GM19452 (cell line): ENCODE measurements around the gene DNAH17.

ENCODE experiments used
- ATAC-seq: cut with Tn5 transposase; IDR thresholded peaks from one replicate; pipeline ENCODE4 v1.9.1; 2021; ENCODE audit not compliant: unreplicated experiment

DNAH17 gene

DNA sequence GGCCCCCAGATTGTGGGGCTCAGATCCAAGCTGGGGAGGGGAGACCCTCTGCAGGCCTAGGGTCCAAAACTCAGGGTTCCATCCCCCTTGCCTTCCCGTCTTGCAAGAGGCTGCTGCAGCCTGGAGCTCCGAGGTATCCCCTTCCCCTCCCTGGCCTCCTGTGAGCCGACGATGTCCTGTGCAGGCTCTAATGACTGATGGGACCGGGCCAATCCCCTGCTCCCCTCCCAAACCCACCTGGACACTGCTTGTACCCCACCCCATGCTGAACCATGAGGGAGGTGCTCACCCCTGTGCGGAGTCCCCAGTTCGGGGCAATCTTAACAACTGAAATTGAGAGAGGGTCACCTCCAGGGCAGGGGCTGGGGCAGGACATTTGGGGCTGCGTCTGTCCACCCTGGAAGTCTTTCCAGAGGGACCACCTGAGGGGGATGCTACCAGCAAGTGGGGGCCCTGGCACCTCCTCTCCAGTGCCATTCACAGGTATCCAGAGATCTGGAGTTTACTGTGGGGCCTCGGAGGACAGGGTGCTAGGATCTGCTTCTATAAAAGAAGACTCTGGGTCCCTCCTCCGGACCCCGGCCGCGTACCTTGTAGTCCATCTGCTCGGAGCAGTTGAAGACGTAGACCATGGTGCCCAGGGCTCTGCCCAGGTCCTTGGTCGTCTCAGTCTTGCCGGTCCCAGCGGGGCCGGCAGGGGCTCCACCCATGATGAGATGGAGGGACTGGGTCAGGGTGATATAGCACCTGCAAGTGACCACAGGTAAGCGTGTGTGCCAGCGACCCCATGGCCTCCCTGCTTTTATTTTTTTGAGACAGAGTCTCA, 77.3 kb downstream of the DNAH17 start:
- ATAC-seq = no peak

DNA sequence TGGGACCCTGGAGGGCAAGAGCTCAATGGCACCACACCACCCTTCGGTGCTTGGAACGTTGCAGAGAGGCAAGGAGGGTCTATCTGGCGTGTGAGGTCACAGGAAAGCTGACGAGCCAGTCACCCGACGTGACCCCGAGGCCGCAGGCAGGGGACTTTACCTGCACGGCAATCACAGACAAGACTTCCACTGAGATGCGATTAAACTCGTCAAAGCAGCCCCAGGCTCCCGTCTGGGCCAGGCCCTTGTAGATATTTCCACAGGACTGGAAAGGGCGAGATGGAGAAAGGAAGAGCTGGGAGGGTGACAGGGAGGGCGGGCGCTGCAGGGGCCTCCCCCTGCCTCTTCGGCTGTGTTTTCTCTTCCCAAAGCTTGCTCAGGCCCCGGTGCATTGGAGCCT, 78.3 kb downstream of the DNAH17 start:
- no peak for ATAC-seq

DNA sequence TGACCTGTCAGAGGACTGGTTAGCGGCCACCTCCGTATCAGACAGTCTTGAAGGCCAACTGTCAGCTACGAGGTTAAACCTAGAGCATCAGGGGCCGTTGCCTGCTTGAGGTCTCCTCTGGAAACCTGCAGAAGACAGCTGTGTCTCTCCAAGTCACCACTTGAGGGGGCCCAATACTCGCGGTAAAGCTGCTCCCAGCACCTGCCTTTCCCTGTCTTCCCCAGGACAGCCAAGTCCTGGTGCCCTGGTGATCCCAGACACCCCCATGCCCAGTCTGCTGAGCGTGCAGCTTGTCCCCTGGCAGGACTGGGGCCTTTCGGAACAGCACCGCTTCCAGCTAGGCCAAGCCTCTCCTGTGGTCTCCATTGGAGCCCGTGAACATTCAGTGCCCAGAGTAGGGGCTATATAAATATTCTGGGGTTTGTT, 80.1 kb downstream of the DNAH17 start:
- no peak for ATAC-seq

DNA sequence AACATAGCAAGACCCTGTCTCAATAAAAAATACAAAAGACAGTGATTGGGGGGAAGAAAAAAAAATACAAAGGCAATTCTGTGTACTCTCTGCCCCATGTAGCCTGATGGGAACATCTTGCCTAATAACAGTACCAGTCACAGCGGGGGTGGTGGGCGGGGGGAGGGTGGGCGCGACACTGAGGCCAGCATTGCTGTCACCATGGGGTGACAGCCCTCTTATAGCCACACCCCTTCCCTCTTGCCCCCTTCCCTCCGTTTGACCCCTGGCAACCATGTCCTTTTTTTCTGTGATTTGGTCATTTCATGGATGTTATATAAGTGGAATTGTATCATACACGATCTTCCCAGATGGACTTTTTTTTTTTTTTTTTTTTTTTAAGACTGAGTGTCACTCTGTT, 80.9 kb downstream of the DNAH17 start:
- ATAC-seq = no peak

DNA sequence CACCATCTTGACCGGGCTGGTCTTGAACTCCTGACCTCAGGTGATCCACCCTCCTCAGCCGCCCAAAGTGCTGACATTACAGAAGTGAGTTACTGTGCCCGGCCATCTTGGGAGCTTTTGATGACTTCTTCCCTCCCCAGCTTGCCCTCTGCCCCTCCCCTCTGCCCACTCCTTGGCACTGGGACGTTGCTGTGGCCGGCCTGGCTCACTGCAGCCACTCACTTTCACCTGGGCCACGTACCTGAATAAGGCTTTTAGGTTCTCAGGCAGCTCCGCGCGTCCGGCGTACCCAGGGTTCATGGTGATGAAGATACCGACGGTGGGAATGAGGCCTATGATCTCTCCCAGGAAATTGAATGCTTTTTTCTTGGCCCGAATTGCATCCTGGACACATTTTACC, 81.6 kb downstream of the DNAH17 start:
- ATAC-seq = no peak

DNA sequence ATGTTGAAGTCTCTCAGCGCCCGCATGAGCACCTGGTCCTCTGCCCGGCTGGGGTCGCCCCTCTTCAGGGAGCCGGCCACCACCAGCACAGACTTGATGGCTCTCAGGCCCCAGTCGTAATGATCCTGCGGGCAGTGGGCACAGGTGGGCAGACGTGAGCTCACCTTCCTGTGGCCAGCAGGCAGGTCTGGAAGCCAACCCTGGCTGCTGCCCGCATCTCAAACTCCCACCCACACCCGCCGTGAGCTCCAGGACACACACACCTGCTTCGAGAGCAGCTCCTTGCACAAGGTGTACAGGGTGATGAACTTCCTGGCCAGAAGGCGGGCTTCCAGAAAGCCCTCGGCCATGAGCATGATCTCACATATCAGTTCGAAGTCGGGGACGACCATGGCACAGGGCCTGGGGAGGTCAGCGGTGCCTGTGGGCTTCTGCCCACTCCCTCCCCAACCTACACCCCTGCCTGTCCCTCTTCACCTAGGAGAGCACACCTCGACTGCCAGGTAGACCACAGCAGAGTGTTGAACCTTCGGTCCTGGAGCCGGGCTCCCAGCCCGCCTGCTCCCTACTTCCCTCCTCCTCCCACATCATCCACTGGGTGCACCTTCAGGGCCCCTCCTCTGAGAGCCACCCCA, 82.4 kb downstream of the DNAH17 start:
- ATAC-seq = no peak

DNA sequence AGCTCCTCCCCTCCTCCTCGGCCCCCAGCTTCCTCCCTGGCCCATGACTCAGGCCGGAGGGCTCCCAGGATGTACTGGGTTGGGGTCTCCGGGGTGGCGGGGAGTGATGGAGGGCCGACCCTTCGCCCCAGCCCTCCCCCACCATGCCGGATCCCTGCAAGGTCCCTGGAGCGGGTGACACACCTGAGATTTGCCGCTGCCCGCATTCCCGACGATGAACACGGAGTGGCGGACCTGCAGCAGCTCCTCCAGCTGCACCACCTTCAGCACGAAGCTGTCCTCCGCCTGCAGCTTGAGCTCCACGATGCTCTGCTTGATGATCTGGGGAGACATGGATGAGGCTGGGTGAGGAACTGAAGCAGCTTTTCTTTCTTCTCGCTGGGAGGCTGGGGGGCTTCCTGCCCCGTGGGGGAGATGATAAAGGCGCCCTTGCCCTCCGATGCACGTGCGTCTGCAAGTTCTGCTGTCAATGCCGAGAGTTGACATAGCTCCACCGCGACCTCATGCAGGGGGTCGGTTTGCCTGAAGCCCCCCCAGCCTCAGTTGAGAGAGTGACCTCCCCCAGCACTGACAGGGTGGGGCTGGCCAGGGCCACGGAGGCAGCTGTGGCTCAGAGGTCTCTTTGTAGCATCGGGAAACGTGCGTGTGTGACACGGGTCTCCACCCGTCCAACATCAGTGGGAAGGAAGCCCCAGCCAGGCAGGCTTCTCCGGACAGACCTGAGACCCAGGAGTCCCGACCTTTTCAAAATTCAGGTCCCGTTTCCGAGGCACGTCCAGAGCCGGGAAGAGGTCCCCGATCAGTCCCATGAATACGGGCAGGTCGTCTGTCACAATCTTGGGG, 83.1 kb downstream of the DNAH17 start:
- ATAC-seq = no peak

DNA sequence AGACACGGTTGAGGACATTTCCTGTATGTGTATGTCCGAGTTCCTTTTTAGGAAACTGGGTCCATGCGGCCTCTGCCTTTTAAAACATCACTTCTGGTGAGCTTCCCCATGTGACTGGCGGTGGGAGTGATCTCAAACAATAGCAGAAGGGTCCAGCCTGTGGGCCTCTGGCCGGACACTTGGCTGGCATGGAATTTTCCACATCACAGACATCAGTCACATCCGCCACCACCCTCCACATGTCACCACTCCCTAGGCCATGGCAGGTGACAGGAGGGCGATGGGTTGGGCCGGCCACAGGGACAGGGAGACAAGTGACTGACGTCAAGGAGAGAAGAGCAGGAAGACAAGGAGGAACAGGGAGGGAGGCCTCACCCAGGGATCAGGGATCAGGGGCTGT, 83.7 kb downstream of the DNAH17 start:
- ATAC-seq = no peak

DNA sequence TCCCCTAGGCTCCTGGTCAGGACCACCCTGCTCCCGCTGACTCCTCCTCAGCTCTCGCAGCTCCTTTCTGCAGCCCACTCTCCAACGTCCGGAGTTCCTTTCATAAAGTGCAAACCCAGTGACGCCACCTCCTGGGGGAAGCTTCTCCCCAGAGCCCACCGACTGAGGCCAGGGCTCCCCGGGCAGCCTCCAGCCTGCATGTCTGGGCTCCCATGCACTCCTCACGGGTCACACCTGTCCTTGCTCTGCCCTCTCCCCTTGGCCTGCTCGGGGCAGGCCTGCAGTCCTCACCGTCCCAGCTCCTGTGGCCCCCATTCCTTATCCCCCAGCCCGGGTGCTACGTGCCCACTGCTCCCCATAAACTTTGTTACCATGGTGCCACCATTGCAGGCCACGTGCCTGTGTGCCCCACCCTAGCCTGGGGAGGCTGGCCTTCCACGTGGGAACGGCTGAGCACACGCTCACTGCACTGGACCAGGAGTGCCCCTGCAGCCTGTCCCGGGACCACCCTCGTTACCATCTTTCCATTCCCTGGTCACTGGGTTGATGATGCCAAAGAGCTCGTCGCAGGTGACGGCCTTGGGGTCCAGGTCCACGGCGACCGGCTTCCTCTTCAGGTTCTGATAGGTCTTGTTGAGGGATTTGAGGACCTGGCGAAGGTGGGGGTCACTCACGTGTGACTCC, 84.9 kb downstream of the DNAH17 start:
- ATAC-seq = no peak

DNA sequence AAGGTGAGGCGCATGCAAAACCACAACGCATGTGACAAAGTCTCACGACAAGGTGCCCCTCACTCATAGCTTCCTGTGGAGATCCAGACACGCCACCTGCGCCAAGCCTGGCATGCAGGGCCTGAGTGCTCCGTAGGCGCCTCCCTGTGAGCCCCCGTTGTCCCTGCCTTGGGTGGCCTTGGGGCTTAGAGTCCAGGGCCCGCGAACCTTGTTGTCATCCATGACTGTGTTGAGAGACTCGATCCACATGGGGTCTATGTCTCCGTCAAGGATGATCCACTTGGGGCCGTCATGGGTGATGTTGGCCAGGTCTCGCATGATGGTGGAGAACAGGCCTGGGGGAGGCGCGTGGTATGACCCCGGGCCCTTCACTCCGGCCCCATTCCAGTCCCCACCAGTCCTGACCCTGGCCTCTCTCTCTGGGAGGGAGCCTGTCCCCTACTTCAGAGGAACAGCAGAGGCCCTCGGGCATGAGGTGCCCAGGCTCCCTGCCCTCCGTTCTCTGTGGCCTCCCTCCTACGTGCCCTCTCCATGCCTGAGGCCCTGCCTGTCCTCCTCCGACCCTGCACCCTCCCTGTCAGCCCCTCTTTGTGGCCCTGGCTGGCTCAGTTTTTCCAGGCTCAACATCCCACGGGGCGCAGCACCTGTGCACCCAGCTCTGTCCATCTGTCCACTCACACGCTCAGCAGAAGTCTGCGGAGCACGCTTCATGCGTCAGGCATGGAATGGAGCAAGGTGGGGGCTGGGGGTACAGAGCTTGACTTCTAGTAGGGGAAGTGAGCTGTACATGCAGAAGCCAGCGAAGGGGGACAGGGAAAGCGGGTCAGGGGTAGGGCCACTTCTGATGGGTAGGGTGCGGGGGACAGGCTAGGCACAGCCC, 85.7 kb downstream of the DNAH17 start:
- ATAC-seq = no peak

DNA sequence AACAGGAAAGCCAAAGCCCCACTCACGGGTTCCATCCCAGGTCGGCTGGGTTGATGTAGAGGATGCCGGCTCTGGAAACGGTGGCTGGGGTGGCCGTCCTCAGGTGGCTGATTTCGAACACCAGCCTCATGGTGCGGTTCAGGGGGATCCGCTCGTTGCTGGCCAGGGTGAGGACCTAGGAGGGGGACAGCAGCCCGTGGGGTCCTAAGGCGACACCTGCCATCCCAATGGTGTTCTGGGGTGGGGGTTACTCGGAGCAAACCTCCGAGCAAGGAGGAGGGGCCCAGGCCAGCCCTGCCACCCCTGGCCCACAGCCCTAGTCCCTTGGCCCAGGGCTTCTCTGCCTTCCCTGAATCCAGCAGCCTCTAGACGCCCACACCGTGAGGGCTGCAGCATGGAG, 86.5 kb downstream of the DNAH17 start:
- ATAC-seq = no peak

DNA sequence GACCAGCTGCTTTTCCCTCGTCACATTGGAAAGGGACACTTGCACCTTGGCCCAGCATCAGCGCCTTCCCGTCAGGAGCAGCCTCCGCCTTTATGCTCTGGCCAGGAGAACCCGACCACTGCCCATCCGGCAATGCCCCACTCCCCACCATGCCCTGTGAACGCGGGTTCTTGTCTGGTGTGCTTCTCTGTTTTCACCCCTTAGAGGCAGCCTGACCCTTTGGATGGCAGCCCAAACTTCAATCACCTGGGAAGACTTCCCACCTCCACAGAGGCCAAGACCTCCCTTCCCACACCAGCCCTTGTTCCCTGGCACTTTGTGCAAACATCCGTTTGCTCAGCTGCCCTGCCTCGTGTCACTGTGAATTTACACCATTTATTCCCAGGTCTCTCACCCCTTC, 87.0 kb downstream of the DNAH17 start:
- no peak for ATAC-seq

DNA sequence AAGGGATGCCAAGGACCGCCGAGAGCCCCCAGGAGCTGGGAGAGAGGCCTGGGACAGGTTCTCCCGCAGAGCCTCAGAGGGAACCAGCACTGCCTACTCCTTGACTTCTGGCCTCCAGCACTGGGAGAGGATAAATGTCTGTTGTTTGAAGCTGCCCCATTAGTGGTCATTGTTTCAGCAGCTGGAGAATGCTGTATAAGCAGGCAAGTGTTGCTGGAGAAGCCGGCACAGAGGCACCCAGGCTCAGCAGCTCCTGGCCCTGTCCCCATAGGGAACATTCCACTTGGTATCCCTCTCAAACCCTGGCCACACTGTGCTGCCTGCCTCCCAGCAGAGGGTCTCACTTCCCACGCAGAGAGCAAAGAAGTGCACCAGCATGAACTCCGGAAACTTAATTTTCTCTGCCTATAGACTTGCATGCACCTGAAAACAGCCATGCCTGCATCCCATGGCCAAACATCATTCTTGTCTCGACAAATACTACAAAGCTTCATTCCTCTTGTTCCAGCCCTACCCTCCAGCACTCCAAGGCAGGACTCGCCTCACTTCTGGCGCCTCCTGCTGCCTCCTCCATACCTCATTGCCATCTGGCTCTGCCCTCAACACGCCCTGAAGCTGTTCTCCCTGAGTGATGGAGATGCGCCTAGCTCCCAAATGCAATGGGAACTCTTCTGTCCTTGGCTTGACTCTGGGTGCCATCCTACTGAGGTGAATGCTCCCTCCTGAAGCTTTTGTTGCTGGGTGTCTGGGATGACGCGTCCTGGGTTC, 88.1 kb downstream of the DNAH17 start:
- ATAC-seq = no peak

DNA sequence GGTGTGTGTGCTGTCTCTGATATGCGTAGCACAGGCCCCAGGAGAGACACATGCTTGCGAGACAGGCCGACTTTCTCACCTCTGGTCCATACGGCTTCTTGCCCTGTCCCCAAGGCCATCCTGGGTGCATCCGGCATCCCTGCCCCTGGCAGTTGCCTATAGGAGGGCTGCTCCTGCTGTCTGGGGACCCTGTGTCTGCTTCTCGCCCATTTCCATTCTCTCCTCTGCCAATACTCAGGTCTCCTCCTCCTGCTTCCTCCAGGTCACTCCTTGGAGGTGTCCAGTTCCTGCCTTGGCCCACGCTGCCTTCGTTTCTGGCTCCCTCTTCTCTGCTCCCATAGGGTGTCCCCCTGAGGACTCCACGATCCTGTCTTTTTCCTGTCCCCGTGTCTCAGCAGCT, 89.0 kb downstream of the DNAH17 start:
- ATAC-seq = no peak

DNA sequence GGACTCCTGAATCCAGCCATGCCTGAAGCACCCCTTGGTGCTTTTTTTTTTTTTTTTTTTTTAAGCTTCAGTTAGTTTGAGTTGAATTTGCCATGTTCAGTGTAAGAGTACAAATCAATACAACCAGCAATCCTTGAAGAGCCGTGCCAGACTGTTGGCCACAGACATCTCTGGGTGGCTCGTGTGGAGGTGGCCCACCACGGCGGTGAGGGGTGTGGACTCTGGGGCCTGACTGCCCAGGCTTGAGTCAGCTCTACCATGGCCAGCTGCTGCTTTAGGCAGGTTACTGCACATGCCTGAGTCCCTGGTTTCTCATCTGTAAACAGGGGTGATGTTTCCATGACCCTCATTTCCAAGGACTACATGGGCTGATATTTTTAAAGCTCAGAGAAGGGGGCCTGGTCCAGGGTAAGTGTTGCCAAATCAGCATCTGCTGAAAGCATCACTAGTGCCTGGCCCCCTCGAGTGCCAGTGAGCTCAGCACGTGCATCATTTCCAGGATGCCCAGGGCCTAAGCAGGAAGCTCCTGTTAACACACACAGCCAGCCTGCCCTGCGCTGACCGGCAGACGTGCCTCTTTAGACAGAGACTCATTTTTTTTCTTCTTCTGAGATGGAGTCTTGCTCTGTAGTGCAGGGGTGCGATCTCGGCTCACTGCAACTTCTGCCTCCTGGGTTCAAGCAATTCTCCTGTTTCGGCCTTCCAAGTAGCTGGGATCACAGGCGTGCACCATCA, 90.1 kb downstream of the DNAH17 start:
- no peak for ATAC-seq

DNA sequence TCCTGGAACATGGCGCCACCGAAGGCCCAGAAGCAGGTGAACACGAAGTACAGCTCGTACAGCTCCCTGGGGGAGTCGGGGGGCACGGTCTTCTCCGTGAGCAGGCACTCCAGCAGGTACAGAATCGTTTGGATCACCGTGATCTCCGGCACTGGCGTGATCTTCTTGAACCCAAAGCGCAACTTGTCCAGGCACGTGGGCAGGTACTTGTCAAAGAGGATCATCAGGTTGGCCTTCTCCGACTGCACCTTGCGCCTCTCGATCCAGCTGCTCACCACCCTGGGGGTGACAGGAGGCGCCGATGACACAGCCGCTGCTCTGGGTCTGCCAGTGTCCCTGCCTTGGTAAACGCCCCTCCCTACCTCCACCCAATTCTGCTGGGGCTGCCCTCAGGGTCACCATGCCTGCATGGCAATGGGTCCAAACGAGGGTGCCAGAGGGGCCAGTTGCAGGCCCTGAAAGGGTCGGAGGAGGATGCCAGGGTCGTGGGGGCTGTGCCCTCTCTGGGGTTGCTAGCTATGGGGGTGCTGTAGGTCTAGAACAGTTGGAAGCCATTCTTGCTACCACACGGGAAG, 90.9 kb downstream of the DNAH17 start:
- ATAC-seq = no peak

DNA sequence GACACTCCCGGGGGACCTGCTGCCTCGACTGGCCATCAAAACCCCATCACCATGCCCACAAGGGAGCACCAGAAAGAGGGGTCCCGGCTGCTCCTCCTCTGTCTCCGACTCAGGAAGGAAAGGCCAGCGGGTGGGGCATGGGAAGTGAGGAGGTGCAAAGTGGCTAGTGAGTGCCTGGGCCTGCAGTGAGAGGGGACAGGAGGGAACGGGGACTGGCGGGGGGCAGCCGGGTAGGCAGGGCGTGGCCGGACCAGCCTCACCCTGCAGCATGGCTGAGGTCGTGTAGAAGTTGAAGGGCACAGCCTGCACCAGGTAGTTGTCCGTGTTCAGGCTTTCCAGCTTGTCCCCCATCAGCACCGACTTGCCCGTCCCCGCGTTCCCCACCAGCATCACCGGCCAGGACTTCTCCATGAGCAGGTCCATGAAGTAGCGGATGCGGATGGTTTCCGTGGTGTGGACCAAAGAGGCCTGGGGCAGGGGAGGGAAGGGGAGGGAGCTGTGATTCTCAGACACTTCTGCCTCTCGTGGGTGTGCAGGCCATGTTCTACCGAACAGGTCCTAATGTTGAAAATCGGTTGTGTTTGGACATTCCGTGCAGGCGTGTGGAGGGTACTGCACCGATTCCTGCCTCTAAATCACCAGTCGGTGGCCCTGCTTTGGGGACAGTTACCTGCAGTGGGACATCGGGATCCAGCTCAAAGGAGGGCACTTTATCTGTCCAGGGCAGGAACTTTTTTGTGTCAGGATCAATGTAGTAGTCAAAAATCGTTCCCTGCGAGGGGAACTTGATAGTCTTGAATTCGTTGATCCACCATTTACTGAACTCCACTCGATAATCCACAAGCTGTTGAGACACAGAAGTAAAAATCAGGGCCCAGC, 91.7 kb downstream of the DNAH17 start:
- no peak for ATAC-seq
